ENCODE measurements around the gene KSR2. TPM values are rescaled to one million over a fixed set of nuclear protein-coding genes. Genes with fewer than 3 reads are reported as not detected.

Gene KSR2
- total and polyA plus RNA-seq, 2 of the 4 experiments (the other 2 are of a cell fraction): not detected

DNA sequence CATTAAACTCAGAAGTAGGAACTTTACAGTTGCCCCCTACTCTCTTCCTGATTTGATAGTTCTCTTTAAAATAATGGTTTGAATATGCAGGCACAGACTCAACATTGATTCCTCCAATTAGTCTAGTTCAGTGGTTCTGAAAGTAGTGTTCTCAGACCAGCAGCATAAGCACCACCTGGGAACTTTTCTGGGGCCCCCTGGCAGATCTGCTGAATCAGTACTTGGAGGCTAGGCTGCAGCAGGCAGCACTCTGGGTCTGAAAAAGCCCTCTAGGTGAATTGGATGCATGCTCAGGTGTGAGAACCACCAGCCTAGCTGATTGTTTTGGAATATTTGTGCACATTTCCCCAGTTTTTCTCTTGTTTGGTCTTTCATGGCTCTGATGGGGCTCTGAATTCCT, 408.8 kb downstream of the KSR2 start:
- H4K5ac ChIP-seq (ENCODE audit: low read depth, low read length): no peak overlapping the region
- H4K8ac ChIP-seq (ENCODE audit: low read depth in 2 of 2, low read length in 2 of 2): no peak overlapping the region
- DNase-seq: no peak
- no peaks in the 10 kb centered on the region for H4K20me1 ChIP-seq (ENCODE audit: insufficient read depth, low read length)
- ATAC-seq (ENCODE audit: low read depth): no peak
- H3K9me3 ChIP-seq (ENCODE audit: control insufficient read depth, insufficient read depth, low read length): peaks cover 24% of the 10 kb centered on the region
- H2BK120ac ChIP-seq (ENCODE audit: low read depth, low read length): no peak overlapping the region
- H2AFZ ChIP-seq (replicated peaks; ENCODE audit: low read length, poor library complexity): no peak overlapping the region
- no peak overlapping the region for H3K23ac ChIP-seq (ENCODE audit: low read depth, low read length)
- TF ChIP-seq SMC3 (IDR thresholded peaks at IDR 0.05; ENCODE audit: low read depth, low read length) (no peak), MAZ (IDR thresholded peaks at IDR 0.05; ENCODE audit: borderline replicate concordance, low read depth, low read length) (no peak), RCOR1 (IDR thresholded peaks at IDR 0.05; ENCODE audit: insufficient replicate concordance, low read length) (no peak), RFX5 (IDR thresholded peaks at IDR 0.05; ENCODE audit: low read depth, low read length) (no peak), BHLHE40 (IDR thresholded peaks at IDR 0.05; ENCODE audit: low read depth, low read length) (no peak), CTCF (conservative IDR thresholded peaks at IDR 0.05; ENCODE audit: low read depth, low read length) (no peak), RAD21 (IDR thresholded peaks at IDR 0.05; ENCODE audit: low read length) (no peak), FOS (IDR thresholded peaks at IDR 0.05; ENCODE audit: low read depth, low read length) (no peak), CHD1 (IDR thresholded peaks at IDR 0.05; ENCODE audit: low read depth, low read length) (no peak), MAFK (IDR thresholded peaks at IDR 0.05; ENCODE audit: low read depth, low read length) (no peak), CEBPB (IDR thresholded peaks at IDR 0.05; ENCODE audit: low read depth, low read length) (no peak), MXI1 (IDR thresholded peaks at IDR 0.05; ENCODE audit: borderline replicate concordance, low read depth, low read length) (no peak), USF2 (IDR thresholded peaks at IDR 0.05; ENCODE audit: low read depth, low read length) (no peak), NFE2L2 (IDR thresholded peaks at IDR 0.05; ENCODE audit: low read depth, low read length) (no peak), POLR2A (IDR thresholded peaks at IDR 0.05; ENCODE audit: low read depth, low read length) (no peak)
- TF ChIP-seq, protein P1, sequence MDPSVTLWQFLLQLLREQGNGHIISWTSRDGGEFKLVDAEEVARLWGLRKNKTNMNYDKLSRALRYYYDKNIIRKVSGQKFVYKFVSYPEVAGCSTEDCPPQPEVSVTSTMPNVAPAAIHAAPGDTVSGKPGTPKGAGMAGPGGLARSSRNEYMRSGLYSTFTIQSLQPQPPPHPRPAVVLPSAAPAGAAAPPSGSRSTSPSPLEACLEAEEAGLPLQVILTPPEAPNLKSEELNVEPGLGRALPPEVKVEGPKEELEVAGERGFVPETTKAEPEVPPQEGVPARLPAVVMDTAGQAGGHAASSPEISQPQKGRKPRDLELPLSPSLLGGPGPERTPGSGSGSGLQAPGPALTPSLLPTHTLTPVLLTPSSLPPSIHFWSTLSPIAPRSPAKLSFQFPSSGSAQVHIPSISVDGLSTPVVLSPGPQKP (IDR thresholded peaks at IDR 0.05; ENCODE audit: borderline replicate concordance, low read depth, low read length): no peak
- H3K18ac ChIP-seq (ENCODE audit: low read depth, low read length): no peak overlapping the region
- dilution Hi-C loops (cut with HindIII; ENCODE audit: low sequenced_read_pairs, unreplicated experiment) (no loop called here), in situ Hi-C loops (cut with MboI; ENCODE audit: low sequenced_read_pairs) (no loop called here), intact Hi-C loops (cut with micrococcal nuclease) (no loop called here)
- H3K36me3 ChIP-seq (ENCODE audit: control insufficient read depth, insufficient read depth, low read length): no peaks in the 10 kb centered on the region
- no peak overlapping the region for H2BK15ac ChIP-seq (ENCODE audit: low read depth, low read length)
- H3K79me1 ChIP-seq (ENCODE audit: low read depth in 1 of 2, low read length in 2 of 2): no peaks in the 10 kb centered on the region
- no peak overlapping the region for H3K9ac ChIP-seq (ENCODE audit: low read depth, low read length)
- H2BK5ac ChIP-seq (ENCODE audit: low read depth, low read length, poor library complexity, severe bottlenecking): no peak overlapping the region
- no peak overlapping the region for H3K4ac ChIP-seq (ENCODE audit: low read depth, low read length)
- ChIA-PET POLR2A (ENCODE audit: unreplicated experiment) (no interaction called here), CTCF (no interaction called here)
- no peak overlapping the region for H3K4me3 ChIP-seq (ENCODE audit: insufficient read depth, low read depth, low read length)
- no peaks in the 10 kb centered on the region for H3K9me1 ChIP-seq (ENCODE audit: insufficient read depth, low read length)
- H2AK9ac ChIP-seq (replicated peaks; ENCODE audit: low read depth, low read length, poor library complexity): no peak overlapping the region
- no peak overlapping the region for H3K56ac ChIP-seq (ENCODE audit: extremely low read depth, insufficient read depth, low read length)
- no peak overlapping the region for H2BK20ac ChIP-seq (ENCODE audit: low read depth, low read length)
- BruUV-seq (replicated peaks): no TSS peak
- no peak overlapping the region for H3K27ac ChIP-seq (ENCODE audit: insufficient read depth, low read length)
- no peaks in the 10 kb centered on the region for H3K27me3 ChIP-seq (ENCODE audit: control insufficient read depth, insufficient read depth, low read length)
- H4K91ac ChIP-seq (ENCODE audit: insufficient read depth, low read depth, low read length): no peak overlapping the region
- H3K4me1 ChIP-seq (ENCODE audit: control insufficient read depth, insufficient read depth, low read length): no peaks in the 10 kb centered on the region
- no peak overlapping the region for H3K14ac ChIP-seq (replicated peaks; ENCODE audit: low read depth, low read length)
- no peak overlapping the region for H3K4me2 ChIP-seq (ENCODE audit: low read depth, low read length)
- H2AK5ac ChIP-seq (ENCODE audit: low read depth, low read length): no peak overlapping the region

Data from IMR-90 (cell line).